ENCODE measurements around the gene FNDC3B. TPM values are rescaled to one million over a fixed set of nuclear protein-coding genes. Genes with fewer than 3 reads are reported as not detected.

The FNDC3B gene
- polyA plus RNA-seq, 2 of the 4 experiments (the other 2 are of a cell fraction), result 29.5 to 33.6 TPM

DNA sequence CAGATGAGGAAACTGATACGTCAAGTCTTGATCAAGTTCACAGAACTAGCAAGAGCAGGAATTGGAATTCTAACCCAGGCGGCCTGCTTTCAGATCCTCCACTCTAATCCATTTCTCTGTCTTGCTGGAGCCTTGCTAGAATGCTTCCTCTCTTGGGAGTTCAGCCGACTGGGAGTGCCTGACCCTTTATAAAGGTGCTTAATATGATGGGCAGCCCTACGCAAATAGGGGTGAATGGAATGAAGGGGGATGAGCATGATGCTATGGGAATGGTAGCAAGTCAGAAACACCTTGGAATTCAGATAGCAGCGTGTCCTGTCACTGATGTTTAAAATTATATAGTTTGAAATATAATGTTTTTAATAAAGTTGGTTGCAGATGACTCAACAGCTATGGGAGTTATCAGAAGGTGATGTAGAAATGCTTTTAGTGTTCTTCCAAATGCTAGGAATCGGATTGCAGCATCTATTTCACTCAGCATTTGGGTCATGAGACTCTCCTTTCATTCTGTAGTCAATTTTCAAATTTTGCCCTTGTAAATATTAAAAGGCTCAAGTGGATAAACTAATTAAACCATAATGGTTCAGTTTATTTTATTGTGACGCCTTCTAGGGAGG, 150.7 kb downstream of the FNDC3B start:
- H3K4me2 ChIP-seq, result 0 out of 3 replicates have a peak overlapping the region, but pooled peaks have one; percentile 27
- DNase-seq (ENCODE audit: low read depth in 1 of 2, low spot score in 1 of 2) (no peak), FAIRE-seq (no peak), ATAC-seq (peak in 1 of 2 experiments; percentile 31; a peak in 3 of 6 replicates)
- TF ChIP-seq POLR2A (IDR thresholded peaks at IDR 0.05; ENCODE audit: low read length) (no peak), HOXB13 (CRISPR knock-in tag; IDR thresholded peaks at IDR 0.05; ENCODE audit: low read depth) (no peak), EHMT2 (IDR thresholded peaks at IDR 0.05; ENCODE audit: low read depth) (no peak), CHD4 (IDR thresholded peaks at IDR 0.05; ENCODE audit: borderline replicate concordance) (no peak), NFE2L2 (conservative IDR thresholded peaks at IDR 0.05; ENCODE audit: low read length) (no peak), PHF8 (IDR thresholded peaks at IDR 0.05; ENCODE audit: borderline replicate concordance, low read depth) (no peak), CEBPB (IDR thresholded peaks at IDR 0.05) (no peak), CBX8 (IDR thresholded peaks at IDR 0.05) (no peak), JUN (IDR thresholded peaks at IDR 0.05) (no peak)
- TF ChIP-seq, protein P1, sequence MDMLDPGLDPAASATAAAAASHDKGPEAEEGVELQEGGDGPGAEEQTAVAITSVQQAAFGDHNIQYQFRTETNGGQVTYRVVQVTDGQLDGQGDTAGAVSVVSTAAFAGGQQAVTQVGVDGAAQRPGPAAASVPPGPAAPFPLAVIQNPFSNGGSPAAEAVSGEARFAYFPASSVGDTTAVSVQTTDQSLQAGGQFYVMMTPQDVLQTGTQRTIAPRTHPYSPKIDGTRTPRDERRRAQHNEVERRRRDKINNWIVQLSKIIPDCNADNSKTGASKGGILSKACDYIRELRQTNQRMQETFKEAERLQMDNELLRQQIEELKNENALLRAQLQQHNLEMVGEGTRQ (IDR thresholded peaks at IDR 0.05), result no peak
- POLR2A ChIA-PET, result no interaction called here
- no peak overlapping the region for H3K4me3 ChIP-seq
- CTCF ChIA-PET, result no interaction called here
- no peaks in the 10 kb centered on the region for H3K9me3 ChIP-seq
- peaks cover 61% of the 10 kb centered on the region for H3K4me1 ChIP-seq
- H3K27ac ChIP-seq, result peak overlapping the region; percentile 40 to 73; a peak in 4 of 6 replicates
- 78% methylated on average over 7 of the region's 7 CpGs for WGBS (ENCODE audit: missing lambda C conversion rate)

GRCh38 chr3:172190980-172191379, 151.6 kb downstream of the FNDC3B start:
- 91% methylated on average over 3 of the region's 3 CpGs for WGBS (ENCODE audit: missing lambda C conversion rate)
- no peaks in the 10 kb centered on the region for H3K9me3 ChIP-seq
- FAIRE-seq (no peak), DNase-seq (ENCODE audit: low read depth in 1 of 2, low spot score in 1 of 2) (no peak), ATAC-seq (no peak)
- peak overlapping the region; percentile 48 to 73; a peak in 2 of 6 replicates for H3K27ac ChIP-seq
- POLR2A ChIA-PET, result no interaction called here
- H3K4me3 ChIP-seq, result no peak overlapping the region
- no peak overlapping the region for H3K4me2 ChIP-seq
- peaks cover 70% of the 10 kb centered on the region for H3K4me1 ChIP-seq
- CTCF ChIA-PET, result no interaction called here
- TF ChIP-seq HOXB5 (CRISPR knock-in tag; IDR thresholded peaks at IDR 0.05), result no peak
- TF ChIP-seq RFX5 (IDR thresholded peaks at IDR 0.05), result no peak
- TF ChIP-seq ESRRA (IDR thresholded peaks at IDR 0.05; ENCODE audit: borderline replicate concordance, low read length), result no peak
- no peak for TF ChIP-seq FOSB (CRISPR knock-in tag; IDR thresholded peaks at IDR 0.05)
- TF ChIP-seq, protein P2, sequence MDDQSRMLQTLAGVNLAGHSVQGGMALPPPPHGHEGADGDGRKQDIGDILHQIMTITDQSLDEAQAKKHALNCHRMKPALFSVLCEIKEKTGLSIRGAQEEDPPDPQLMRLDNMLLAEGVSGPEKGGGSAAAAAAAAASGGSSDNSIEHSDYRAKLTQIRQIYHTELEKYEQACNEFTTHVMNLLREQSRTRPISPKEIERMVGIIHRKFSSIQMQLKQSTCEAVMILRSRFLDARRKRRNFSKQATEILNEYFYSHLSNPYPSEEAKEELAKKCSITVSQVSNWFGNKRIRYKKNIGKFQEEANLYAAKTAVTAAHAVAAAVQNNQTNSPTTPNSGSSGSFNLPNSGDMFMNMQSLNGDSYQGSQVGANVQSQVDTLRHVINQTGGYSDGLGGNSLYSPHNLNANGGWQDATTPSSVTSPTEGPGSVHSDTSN (IDR thresholded peaks at IDR 0.05), result no peak
- TF ChIP-seq CTCF (IDR thresholded peaks at IDR 0.05), result no peak

DNA sequence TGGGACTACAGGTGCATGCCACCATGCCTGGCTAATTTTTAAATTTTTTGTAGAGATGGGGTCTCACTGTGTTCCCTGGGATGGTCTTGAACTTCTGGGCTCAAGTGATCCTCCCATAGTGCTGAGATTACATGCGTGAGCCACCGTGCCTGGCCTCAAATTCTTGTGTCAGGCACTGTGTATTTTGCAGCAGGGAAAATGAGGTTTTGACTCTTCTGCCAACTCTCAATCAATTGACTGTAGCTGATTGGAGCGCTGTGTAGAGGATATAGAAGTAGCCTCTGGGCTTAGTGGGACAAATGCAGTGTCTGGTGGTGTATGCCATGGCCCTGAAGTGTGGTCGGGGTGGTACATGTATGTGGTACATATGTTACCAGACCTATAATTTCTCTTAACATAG, 152.3 kb downstream of the FNDC3B start:
- ATAC-seq, result peak; percentile 14 to 48; a peak in 2 of 6 replicates
- Histone ChIP-seq H3K4me1 (peaks cover 76% of the 10 kb centered on the region), H3K4me2 (no peak overlapping the region), H3K27ac (peak overlapping the region; percentile 20 to 48; a peak in 3 of 6 replicates), H3K4me3 (no peak overlapping the region), H3K9me3 (no peaks in the 10 kb centered on the region)
- WGBS (ENCODE audit: missing lambda C conversion rate), result 91% methylated on average over 4 of the region's 4 CpGs
- ChIA-PET CTCF (no interaction called here), POLR2A (no interaction called here)
- FAIRE-seq, result no peak
- DNase-seq (ENCODE audit: low read depth in 1 of 2, low spot score in 1 of 2), result no peak
- TF ChIP-seq ESRRA (IDR thresholded peaks at IDR 0.05; ENCODE audit: borderline replicate concordance, low read length), result no peak
- TF ChIP-seq HDAC2 (IDR thresholded peaks at IDR 0.05), result no peak
- no peak for TF ChIP-seq KDM1A (IDR thresholded peaks at IDR 0.05; ENCODE audit: low read depth)
- no peak for TF ChIP-seq BCL3 (IDR thresholded peaks at IDR 0.05)
- TF ChIP-seq, protein P3, sequence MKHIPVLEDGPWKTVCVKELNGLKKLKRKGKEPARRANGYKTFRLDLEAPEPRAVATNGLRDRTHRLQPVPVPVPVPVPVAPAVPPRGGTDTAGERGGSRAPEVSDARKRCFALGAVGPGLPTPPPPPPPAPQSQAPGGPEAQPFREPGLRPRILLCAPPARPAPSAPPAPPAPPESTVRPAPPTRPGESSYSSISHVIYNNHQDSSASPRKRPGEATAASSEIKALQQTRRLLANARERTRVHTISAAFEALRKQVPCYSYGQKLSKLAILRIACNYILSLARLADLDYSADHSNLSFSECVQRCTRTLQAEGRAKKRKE (CRISPR knock-in tag; IDR thresholded peaks at IDR 0.05; ENCODE audit: low read depth), result no peak
- no peak for TF ChIP-seq TP53 (CRISPR knock-in tag; IDR thresholded peaks at IDR 0.05)
- TF ChIP-seq REST (IDR thresholded peaks at IDR 0.05), result no peak
- no peak for TF ChIP-seq CBX8 (IDR thresholded peaks at IDR 0.05)
- no peak for TF ChIP-seq NR3C1 (IDR thresholded peaks at IDR 0.05)
- no peak for TF ChIP-seq CHD4 (IDR thresholded peaks at IDR 0.05; ENCODE audit: borderline replicate concordance)
- TF ChIP-seq HEYL (CRISPR knock-in tag; IDR thresholded peaks at IDR 0.05), result no peak
- no peak for TF ChIP-seq CEBPB (IDR thresholded peaks at IDR 0.05)
- no peak for TF ChIP-seq POLR2AphosphoS2 (conservative IDR thresholded peaks at IDR 0.05; ENCODE audit: low read length)
- TF ChIP-seq EHF (CRISPR knock-in tag; IDR thresholded peaks at IDR 0.05), result no peak

All from A549 (cell line).